ENCODE data around the gene CES3.

DNA sequence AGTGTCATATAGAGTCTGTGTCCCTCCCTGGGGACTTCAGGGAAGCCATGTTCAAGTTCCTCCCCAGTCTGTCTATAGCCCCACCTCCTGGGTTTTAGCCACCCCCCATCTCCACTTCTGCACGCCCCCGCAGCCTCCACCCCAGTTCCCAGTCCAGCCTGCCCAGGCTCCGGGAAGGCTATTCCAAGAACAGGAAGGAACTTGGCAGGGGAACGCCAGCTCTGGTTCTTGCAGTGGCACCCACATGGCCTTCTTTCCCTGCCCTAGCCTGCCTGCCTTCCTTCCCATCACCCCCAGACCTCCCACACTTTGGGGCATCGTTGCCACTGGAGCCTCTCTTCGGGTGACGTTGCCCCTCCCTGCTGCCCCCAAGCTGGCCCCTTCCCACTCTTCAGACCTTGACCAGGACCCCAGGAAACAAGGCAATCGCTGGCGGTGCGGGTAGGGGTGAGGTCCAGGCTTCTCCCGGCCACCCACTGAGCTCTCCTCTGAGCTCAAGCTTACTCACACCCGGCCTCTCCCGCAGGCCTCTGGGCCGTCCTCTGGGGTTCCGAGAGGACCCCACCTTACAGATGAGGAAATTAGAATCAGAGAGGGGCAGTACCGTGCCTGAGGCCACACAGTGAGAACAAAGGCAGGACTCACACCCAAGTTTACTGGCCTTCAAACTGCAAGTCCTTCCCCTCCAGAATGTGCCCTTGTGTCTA, 18.1 kb downstream of the CES3 start:
- TF ChIP-seq ZNF24 (tag by site-specific recombination; IDR thresholded peaks at IDR 0.05) (no peak), ZBTB21 (tag by site-specific recombination; IDR thresholded peaks at IDR 0.05) (no peak), ZNF366 (tag by site-specific recombination; conservative IDR thresholded peaks at IDR 0.05) (no peak), ZNF133 (tag by site-specific recombination; IDR thresholded peaks at IDR 0.05) (no peak), KLF1 (tag by site-specific recombination; IDR thresholded peaks at IDR 0.05) (no peak), YY1 (tag by site-specific recombination; IDR thresholded peaks at IDR 0.05) (no peak), ZNF654 (tag by site-specific recombination; IDR thresholded peaks at IDR 0.05; ENCODE audit: low read depth) (no peak)
- TF ChIP-seq, protein P1, sequence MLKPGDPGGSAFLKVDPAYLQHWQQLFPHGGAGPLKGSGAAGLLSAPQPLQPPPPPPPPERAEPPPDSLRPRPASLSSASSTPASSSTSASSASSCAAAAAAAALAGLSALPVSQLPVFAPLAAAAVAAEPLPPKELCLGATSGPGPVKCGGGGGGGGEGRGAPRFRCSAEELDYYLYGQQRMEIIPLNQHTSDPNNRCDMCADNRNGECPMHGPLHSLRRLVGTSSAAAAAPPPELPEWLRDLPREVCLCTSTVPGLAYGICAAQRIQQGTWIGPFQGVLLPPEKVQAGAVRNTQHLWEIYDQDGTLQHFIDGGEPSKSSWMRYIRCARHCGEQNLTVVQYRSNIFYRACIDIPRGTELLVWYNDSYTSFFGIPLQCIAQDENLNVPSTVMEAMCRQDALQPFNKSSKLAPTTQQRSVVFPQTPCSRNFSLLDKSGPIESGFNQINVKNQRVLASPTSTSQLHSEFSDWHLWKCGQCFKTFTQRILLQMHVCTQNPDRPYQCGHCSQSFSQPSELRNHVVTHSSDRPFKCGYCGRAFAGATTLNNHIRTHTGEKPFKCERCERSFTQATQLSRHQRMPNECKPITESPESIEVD (tag by site-specific recombination; IDR thresholded peaks at IDR 0.05): no peak
- TF ChIP-seq, protein P2, sequence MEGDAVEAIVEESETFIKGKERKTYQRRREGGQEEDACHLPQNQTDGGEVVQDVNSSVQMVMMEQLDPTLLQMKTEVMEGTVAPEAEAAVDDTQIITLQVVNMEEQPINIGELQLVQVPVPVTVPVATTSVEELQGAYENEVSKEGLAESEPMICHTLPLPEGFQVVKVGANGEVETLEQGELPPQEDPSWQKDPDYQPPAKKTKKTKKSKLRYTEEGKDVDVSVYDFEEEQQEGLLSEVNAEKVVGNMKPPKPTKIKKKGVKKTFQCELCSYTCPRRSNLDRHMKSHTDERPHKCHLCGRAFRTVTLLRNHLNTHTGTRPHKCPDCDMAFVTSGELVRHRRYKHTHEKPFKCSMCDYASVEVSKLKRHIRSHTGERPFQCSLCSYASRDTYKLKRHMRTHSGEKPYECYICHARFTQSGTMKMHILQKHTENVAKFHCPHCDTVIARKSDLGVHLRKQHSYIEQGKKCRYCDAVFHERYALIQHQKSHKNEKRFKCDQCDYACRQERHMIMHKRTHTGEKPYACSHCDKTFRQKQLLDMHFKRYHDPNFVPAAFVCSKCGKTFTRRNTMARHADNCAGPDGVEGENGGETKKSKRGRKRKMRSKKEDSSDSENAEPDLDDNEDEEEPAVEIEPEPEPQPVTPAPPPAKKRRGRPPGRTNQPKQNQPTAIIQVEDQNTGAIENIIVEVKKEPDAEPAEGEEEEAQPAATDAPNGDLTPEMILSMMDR (tag by site-specific recombination; IDR thresholded peaks at IDR 0.05): no peak
- TF ChIP-seq, protein P3, sequence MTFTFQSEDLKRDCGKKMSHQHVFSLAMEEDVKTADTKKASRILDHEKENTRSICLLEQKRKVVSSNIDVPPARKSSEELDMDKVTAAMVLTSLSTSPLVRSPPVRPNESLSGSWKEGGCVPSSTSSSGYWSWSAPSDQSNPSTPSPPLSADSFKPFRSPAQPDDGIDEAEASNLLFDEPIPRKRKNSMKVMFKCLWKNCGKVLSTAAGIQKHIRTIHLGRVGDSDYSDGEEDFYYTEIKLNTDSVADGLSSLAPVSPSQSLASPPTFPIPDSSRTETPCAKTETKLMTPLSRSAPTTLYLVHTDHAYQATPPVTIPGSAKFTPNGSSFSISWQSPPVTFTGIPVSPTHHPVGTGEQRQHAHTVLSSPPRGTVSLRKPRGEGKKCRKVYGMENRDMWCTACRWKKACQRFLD (tag by site-specific recombination; IDR thresholded peaks at IDR 0.05): no peak
- TF ChIP-seq, protein P4, sequence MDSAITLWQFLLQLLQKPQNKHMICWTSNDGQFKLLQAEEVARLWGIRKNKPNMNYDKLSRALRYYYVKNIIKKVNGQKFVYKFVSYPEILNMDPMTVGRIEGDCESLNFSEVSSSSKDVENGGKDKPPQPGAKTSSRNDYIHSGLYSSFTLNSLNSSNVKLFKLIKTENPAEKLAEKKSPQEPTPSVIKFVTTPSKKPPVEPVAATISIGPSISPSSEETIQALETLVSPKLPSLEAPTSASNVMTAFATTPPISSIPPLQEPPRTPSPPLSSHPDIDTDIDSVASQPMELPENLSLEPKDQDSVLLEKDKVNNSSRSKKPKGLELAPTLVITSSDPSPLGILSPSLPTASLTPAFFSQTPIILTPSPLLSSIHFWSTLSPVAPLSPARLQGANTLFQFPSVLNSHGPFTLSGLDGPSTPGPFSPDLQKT (IDR thresholded peaks at IDR 0.05; ENCODE audit: borderline replicate concordance, low read depth, low read length): no peak
- TF ChIP-seq, protein P5, sequence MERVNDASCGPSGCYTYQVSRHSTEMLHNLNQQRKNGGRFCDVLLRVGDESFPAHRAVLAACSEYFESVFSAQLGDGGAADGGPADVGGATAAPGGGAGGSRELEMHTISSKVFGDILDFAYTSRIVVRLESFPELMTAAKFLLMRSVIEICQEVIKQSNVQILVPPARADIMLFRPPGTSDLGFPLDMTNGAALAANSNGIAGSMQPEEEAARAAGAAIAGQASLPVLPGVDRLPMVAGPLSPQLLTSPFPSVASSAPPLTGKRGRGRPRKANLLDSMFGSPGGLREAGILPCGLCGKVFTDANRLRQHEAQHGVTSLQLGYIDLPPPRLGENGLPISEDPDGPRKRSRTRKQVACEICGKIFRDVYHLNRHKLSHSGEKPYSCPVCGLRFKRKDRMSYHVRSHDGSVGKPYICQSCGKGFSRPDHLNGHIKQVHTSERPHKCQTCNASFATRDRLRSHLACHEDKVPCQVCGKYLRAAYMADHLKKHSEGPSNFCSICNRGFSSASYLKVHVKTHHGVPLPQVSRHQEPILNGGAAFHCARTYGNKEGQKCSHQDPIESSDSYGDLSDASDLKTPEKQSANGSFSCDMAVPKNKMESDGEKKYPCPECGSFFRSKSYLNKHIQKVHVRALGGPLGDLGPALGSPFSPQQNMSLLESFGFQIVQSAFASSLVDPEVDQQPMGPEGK (tag by site-specific recombination; IDR thresholded peaks at IDR 0.05): no peak
- TF ChIP-seq, protein P6, sequence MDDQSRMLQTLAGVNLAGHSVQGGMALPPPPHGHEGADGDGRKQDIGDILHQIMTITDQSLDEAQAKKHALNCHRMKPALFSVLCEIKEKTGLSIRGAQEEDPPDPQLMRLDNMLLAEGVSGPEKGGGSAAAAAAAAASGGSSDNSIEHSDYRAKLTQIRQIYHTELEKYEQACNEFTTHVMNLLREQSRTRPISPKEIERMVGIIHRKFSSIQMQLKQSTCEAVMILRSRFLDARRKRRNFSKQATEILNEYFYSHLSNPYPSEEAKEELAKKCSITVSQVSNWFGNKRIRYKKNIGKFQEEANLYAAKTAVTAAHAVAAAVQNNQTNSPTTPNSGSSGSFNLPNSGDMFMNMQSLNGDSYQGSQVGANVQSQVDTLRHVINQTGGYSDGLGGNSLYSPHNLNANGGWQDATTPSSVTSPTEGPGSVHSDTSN (CRISPR knock-in tag; IDR thresholded peaks at IDR 0.05): no peak
- TF ChIP-seq, protein P7, sequence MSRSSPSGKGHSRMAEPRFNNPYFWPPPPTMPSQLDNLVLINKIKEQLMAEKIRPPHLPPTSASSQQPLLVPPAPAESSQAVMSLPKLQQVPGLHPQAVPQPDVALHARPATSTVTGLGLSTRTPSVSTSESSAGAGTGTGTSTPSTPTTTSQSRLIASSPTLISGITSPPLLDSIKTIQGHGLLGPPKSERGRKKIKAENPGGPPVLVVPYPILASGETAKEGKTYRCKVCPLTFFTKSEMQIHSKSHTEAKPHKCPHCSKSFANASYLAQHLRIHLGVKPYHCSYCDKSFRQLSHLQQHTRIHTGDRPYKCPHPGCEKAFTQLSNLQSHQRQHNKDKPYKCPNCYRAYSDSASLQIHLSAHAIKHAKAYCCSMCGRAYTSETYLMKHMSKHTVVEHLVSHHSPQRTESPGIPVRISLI (tag by site-specific recombination; IDR thresholded peaks at IDR 0.05): no peak

Measured in HEK293 (cell line).